ENCODE measurements around the gene TSPO.

TSPO gene

GRCh38 chr22:43169310-43170130, 18.2 kb downstream of the TSPO start:
- no peak overlapping the region for H3K27ac ChIP-seq
- TF ChIP-seq CTCF (conservative IDR thresholded peaks at IDR 0.05) (no peak), ZFX (IDR thresholded peaks at IDR 0.05) (no peak)

- no peak overlapping the region for H3K27ac ChIP-seq
- TF ChIP-seq CTCF (conservative IDR thresholded peaks at IDR 0.05), result no peak
These were observed 18.7 kb downstream of the TSPO start for GRCh38 chr22:43170131-43170480.

GRCh38 chr22:43171019-43171491, 19.7 kb downstream of the TSPO start:
- H3K27ac ChIP-seq, result no peak overlapping the region
- TF ChIP-seq CTCF (conservative IDR thresholded peaks at IDR 0.05) (no peak), ZFX (IDR thresholded peaks at IDR 0.05) (no peak)

- H3K27ac ChIP-seq, result no peak overlapping the region
- no peak for TF ChIP-seq ZFX (IDR thresholded peaks at IDR 0.05)
These were observed 20.2 kb downstream of the TSPO start for GRCh38 chr22:43171607-43172006.

- H3K27ac ChIP-seq, result no peak overlapping the region
- no peak for TF ChIP-seq CTCF (conservative IDR thresholded peaks at IDR 0.05)
- no peak for TF ChIP-seq ZFX (IDR thresholded peaks at IDR 0.05)
These were observed 20.8 kb downstream of the TSPO start for GRCh38 chr22:43172191-43172590.

GRCh38 chr22:43173566-43173965, 22.2 kb downstream of the TSPO start:
- TF ChIP-seq ZFX (IDR thresholded peaks at IDR 0.05) (no peak), CTCF (conservative IDR thresholded peaks at IDR 0.05) (no peak)
- H3K27ac ChIP-seq, result no peak overlapping the region

GRCh38 chr22:43173976-43174720, 22.8 kb downstream of the TSPO start:
- no peak for TF ChIP-seq CTCF (conservative IDR thresholded peaks at IDR 0.05)
- TF ChIP-seq ZFX (IDR thresholded peaks at IDR 0.05), result no peak

More at GRCh38 chr22:43173976-43174720, 22.8 kb downstream of the TSPO start:
- no peak overlapping the region for H3K27ac ChIP-seq
